Mesendoderm (in vitro differentiated cells): ENCODE measurements around the gene RBM39. TPM values are rescaled to one million over a fixed set of nuclear protein-coding genes. Genes with fewer than 3 reads are reported as not detected.

Experiments
- DNase-seq: peaks from one replicate; pipeline ENCODE4 v3.0.0; 2013
- H2AK5ac ChIP-seq: 2 replicates; pipeline ENCODE4 v1.6.1; 2013; ENCODE audit warnings: low read length, inconsistent platforms
- H2BK120ac ChIP-seq: 2 replicates; pipeline ENCODE4 v1.6.1; 2013; ENCODE audit warnings: low read depth, mild to moderate bottlenecking, low read length, moderate library complexity, mixed read lengths
- H2BK15ac ChIP-seq: replicated peaks from 2 replicates; pipeline ENCODE4 v1.6.1; 2013; ENCODE audit warnings: low read depth, mild to moderate bottlenecking, moderate library complexity
- H2BK5ac ChIP-seq: 2 replicates; pipeline ENCODE4 v1.6.1; 2013; ENCODE audit warnings: low read length, inconsistent platforms
- H3K18ac ChIP-seq: 2 replicates; pipeline ENCODE4 v1.6.1; 2013; ENCODE audit warnings: mild to moderate bottlenecking, low read length, mixed read lengths
- H3K23ac ChIP-seq: one replicate; pipeline ENCODE4 v1.6.1; 2013; ENCODE audit warnings: low read length
- H3K27ac ChIP-seq: 2 replicates; pipeline ENCODE4 v1.5.1; 2013; ENCODE audit warnings: low read depth, mild to moderate bottlenecking, inconsistent platforms, low read length, moderate library complexity
- H3K27me3 ChIP-seq: 2 replicates; pipeline ENCODE4 v1.6.1; 2013; ENCODE audit warnings: low read length, control low read depth, mild to moderate bottlenecking, inconsistent platforms; ENCODE audit not compliant: insufficient read depth, poor library complexity
- H3K36me3 ChIP-seq: 2 replicates; pipeline ENCODE4 v1.6.1; 2013; ENCODE audit warnings: low read length, inconsistent platforms; ENCODE audit not compliant: control insufficient read depth, insufficient read depth
- H3K4ac ChIP-seq: one replicate; pipeline ENCODE4 v1.6.1; 2013; ENCODE audit warnings: low read depth, mild to moderate bottlenecking, low read length, moderate library complexity
- H3K4me1 ChIP-seq: 2 replicates; pipeline ENCODE4 v1.6.1; 2013; ENCODE audit warnings: low read depth, low read length, inconsistent platforms; ENCODE audit not compliant: control insufficient read depth
- H3K4me2 ChIP-seq: 2 replicates; pipeline ENCODE4 v1.6.1; 2013; ENCODE audit warnings: low read length
- H3K4me3 ChIP-seq: 2 replicates; pipeline ENCODE4 v1.5.1; 2013; ENCODE audit warnings: mild to moderate bottlenecking, low read length
- H3K56ac ChIP-seq: one replicate; pipeline ENCODE4 v1.6.1; 2013; ENCODE audit warnings: low read length
- H3K79me1 ChIP-seq: 2 replicates; pipeline ENCODE4 v1.6.1; 2013; ENCODE audit warnings: low read length, inconsistent platforms
- H3K79me2 ChIP-seq: 2 replicates; pipeline ENCODE4 v1.6.1; 2013; ENCODE audit warnings: mild to moderate bottlenecking, low read length; ENCODE audit not compliant: control insufficient read depth, insufficient read depth
- H3K9ac ChIP-seq: 2 replicates; pipeline ENCODE4 v1.6.1; 2013; ENCODE audit warnings: low read length, inconsistent platforms
- H4K5ac ChIP-seq: one replicate; pipeline ENCODE4 v1.6.1; 2013; ENCODE audit warnings: low read length
- H4K8ac ChIP-seq: one replicate; pipeline ENCODE4 v1.6.1; 2013; ENCODE audit warnings: low read depth, mild to moderate bottlenecking, control low read depth, low read length, moderate library complexity
- WGBS: extraction: QIAGEN DNeasy Blood & Tissue Kit; methylation state at CpG from one replicate; pipeline ENCODE4 v1.1.7; 2013; ENCODE audit warnings: low lambda C conversion rate, missing lambda C conversion rate; ENCODE audit not compliant: insufficient coverage; ENCODE audit errors: extremely low coverage; 5-methylcytosine and 5-hydroxymethylcytosine counted together
- small RNA-seq: library from polyadenylated mRNA; stranded (forward); fragments of <200 nt; extraction: miRNeasy Mini kit (QIAGEN cat#:217004); gene quantifications from one replicate; pipeline ENCODE3, GENCODE V24; 2013; ENCODE audit not compliant: insufficient read depth

The RBM39 gene

DNA sequence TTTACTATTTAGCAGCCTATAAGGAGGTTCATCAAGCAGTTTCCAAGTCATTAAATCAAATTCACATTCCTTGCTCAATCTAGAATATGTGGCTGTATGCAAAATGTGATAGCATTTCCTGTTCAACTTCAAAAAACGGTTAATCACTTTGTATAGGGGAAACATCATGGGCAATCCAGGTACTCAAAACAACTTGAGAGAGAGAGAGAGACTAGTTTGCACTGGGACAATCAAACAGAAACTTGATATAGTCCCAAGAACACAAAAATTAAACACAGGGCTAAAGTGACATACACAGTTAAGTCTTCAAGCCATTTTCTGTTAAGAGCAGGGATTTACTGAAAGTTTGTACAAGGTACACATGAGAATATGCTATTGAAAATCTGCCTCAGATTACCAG lies 84.8 kb downstream of the RBM39 start:
- peaks cover 11% of the 10 kb centered on the region for H3K36me3 ChIP-seq
- H3K27ac ChIP-seq: no peak overlapping the region
- H3K23ac ChIP-seq: no peak overlapping the region
- H2BK5ac ChIP-seq: no peak overlapping the region
- H2AK5ac ChIP-seq: no peak overlapping the region
- no peak for DNase-seq
- H3K79me2 ChIP-seq: peaks cover 86% of the 10 kb centered on the region
- H3K56ac ChIP-seq: no peak overlapping the region
- H3K79me1 ChIP-seq: peaks cover 9% of the 10 kb centered on the region
- H4K5ac ChIP-seq: no peak overlapping the region
- H3K4ac ChIP-seq: no peak overlapping the region
- H3K4me3 ChIP-seq: no peak overlapping the region
- H2BK15ac ChIP-seq: no peak overlapping the region
- no peaks in the 10 kb centered on the region for H3K27me3 ChIP-seq
- H4K8ac ChIP-seq: no peak overlapping the region
- no peak overlapping the region for H3K18ac ChIP-seq
- WGBS: no CpG with 5 or more reads among the region's 1 CpG
- H3K4me1 ChIP-seq: no peaks in the 10 kb centered on the region
- no peak overlapping the region for H3K9ac ChIP-seq
- no peak overlapping the region for H3K4me2 ChIP-seq
- no peak overlapping the region for H2BK120ac ChIP-seq

DNA sequence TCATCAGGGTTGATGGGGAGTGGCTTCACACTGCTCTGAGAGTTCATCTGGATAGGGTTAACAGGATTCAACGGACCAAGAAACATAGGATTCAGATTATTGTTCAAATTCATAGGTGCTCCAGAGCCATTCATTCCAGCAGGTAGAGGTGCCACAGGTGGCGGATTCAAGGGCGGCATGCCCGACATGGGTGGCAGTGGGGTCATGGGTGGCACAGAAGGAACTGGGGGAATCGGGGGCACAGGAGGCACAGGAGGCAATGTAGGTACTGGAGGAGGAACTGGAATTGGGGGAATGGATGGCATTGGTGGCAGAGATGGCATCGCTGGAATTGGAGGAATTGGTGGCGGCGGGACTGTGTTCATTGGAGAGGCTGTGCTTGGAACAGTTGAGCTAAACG lies 87.6 kb downstream of the RBM39 start:
- Histone ChIP-seq H3K9ac (no peak overlapping the region), H3K56ac (no peak overlapping the region), H3K18ac (no peak overlapping the region), H4K5ac (no peak overlapping the region), H3K79me1 (peaks cover 9% of the 10 kb centered on the region), H3K27ac (no peak overlapping the region), H3K4me2 (no peak overlapping the region), H3K23ac (no peak overlapping the region), H3K4me3 (no peak overlapping the region), H3K4me1 (no peaks in the 10 kb centered on the region), H2AK5ac (no peak overlapping the region), H3K36me3 (peaks cover 11% of the 10 kb centered on the region), H3K4ac (no peak overlapping the region), H2BK120ac (no peak overlapping the region), H3K27me3 (no peaks in the 10 kb centered on the region), H4K8ac (no peak overlapping the region), H3K79me2 (peaks cover 72% of the 10 kb centered on the region), H2BK15ac (no peak overlapping the region), H2BK5ac (no peak overlapping the region)
- no peak for DNase-seq
- no CpG with 5 or more reads among the region's 9 CpGs for WGBS

DNA sequence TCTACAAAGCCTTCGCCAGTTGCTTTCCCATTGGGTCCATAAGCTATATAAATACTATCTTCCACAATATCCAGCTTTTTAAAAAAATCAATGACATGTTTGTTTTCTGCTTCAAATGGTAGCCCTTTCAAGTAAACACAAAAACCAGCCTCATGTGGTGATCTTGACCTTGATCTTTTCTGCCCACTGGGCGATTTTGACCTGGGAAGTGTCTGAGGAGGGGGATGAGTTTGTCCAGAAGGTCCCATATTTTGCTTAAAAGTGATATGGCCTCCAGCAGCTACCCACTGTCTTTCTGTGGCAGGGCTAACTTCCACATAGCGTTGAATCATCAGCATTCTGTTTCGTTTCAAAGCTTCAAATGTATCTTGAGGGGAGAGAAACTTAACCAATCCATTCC lies 88.2 kb downstream of the RBM39 start:
- no peak overlapping the region for H4K5ac ChIP-seq
- H2BK120ac ChIP-seq: no peak overlapping the region
- H3K27me3 ChIP-seq: no peaks in the 10 kb centered on the region
- no peak for DNase-seq
- no peak overlapping the region for H3K18ac ChIP-seq
- no peaks in the 10 kb centered on the region for H3K4me1 ChIP-seq
- no peak overlapping the region for H2BK5ac ChIP-seq
- peaks cover 11% of the 10 kb centered on the region for H3K36me3 ChIP-seq
- H3K4me2 ChIP-seq: no peak overlapping the region
- H2AK5ac ChIP-seq: no peak overlapping the region
- H3K56ac ChIP-seq: no peak overlapping the region
- H3K4me3 ChIP-seq: no peak overlapping the region
- H3K79me2 ChIP-seq: peaks cover 72% of the 10 kb centered on the region
- no peak overlapping the region for H3K27ac ChIP-seq
- no peak overlapping the region for H3K9ac ChIP-seq
- no peak overlapping the region for H2BK15ac ChIP-seq
- peaks cover 11% of the 10 kb centered on the region for H3K79me1 ChIP-seq
- no peak overlapping the region for H4K8ac ChIP-seq
- H3K23ac ChIP-seq: no peak overlapping the region
- no CpG with 5 or more reads among the region's 4 CpGs for WGBS
- no peak overlapping the region for H3K4ac ChIP-seq

Small RNA genes within 50 kb of the gene (small RNA-seq; reads per million reads assigned to genes)
- not detected for gene RF00026
